GM12873 (cell line): ENCODE results near the gene CNTFR.

Experiments used
- CTCF ChIP-seq: IDR thresholded peaks from 2 replicates; pipeline ENCODE4 v1.5.1; 2012; ENCODE audit warnings: low read depth, mild to moderate bottlenecking, moderate library complexity, low read length, control low read depth; ENCODE audit not compliant: insufficient read depth; ENCODE audit errors: missing control alignments

The CNTFR gene

DNA sequence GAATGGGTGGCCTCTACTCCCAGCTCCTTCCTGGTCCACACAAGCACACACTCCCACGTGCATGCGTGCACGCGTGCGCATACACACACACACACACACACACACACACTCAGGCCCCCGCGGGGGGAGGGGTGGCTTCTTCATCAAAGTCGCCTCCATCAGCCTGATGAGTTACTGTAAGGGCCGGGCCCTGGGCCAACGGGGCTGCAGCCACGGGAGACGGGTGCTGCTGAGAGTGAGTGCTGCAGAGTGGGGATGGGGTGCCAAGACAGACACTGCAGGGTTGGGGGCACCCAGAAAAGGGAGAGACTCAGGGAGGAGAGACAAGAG, 18.1 kb downstream of the CNTFR start:
- no peak for TF ChIP-seq CTCF

DNA sequence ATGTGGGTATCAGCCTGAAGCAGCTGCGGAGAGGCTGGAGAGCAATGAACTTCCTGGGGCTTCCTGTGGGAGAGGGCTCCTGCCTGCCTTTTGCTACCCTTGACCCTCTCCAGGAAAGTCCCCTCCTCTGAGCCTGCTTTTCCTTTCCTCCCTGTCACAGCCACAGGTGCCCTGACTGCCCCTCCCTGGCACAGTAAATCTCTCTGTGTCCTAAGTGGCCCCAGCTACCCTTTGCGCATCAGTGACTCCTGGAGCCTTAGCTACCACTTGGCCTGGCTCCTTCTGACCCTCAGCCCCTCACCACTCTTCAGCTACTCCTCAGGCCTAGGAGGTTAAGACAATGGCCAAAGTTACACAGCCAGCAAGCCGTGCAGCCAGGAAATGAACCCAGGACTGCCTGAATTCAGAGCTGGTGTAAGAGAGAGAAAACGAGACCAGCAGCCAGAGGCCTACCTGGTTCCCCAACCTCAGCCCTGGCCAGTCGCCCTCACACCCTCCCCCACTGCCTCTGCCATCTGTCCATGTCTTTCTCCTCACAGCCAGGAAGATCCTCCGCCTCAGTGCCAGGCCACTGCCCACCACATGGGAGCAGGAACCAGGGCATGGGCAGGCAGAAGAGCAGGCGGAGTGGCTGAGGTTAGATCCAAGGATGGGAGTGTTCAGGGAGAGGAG, 18.6 kb downstream of the CNTFR start:
- no peak for TF ChIP-seq CTCF

DNA sequence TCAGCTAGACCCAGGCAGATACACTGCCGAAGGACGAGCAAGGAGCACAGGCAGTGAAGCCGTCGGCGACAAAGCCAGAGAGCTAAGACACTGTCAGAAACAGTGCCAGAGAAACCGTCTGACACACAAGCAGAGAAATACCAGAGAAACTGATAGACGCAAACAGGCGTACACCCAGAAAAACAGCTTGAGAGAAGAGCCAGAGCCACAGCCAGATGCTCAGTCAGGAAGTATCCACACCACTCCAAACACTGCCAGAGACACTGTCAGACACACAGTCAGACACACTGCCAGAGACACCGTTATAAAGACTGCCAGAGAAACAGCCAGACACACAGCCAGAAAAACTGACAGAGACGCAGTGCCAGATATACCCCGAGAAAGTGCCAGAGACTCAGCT, 19.1 kb downstream of the CNTFR start:
- TF ChIP-seq CTCF: no peak

DNA sequence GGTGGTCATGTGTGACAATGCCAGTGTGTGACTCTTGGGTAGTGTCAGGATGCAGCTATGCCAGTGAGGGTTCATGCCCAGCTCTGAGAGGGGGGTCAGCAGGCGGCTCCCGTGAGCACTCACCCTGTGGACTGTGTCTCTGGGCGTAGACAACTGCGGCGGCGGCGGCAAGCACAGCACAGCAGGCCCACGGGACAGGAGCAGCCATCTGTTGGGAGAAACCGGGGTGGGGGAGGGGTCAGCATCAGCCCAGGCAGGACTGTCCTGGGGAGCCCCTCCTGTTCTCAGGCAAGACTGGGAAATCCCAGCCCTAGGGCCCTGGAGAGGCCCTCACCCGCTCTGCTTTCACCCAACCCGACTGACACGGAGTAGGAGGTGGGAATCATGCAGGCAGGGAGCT, 20.8 kb downstream of the CNTFR start:
- no peak for TF ChIP-seq CTCF

DNA sequence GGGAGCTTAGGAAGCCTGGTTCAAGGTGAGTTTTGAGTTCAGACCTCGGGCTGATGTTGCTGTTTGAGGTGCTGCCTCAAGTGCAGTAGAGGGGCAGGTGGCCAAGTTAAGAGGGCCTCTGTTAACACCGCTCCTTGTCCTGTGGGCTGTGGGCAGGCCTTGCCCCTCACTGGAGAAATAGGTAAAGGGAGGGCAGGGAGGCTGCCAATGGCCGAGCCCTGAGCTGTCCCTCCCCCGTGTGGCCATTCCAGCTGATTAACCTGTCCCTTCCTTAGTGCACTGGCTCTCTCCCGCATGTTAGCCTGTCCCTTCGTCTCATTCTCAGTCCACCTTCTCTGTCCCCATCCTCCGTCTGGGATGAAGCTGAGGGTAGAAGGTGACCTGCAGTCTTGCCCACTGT, 21.4 kb downstream of the CNTFR start:
- TF ChIP-seq CTCF: no peak

- no peak for TF ChIP-seq CTCF
These were observed 22.6 kb downstream of the CNTFR start for GRCh38 chr9:34566972-34567371.

GRCh38 chr9:34566322-34566721, 23.2 kb downstream of the CNTFR start:
- TF ChIP-seq CTCF: no peak
